H1 (cell line): ENCODE data around the gene PLAC9. TPM values are rescaled to one million over a fixed set of nuclear protein-coding genes. Genes with fewer than 3 reads are reported as not detected.

Experiments used
- CTCF ChIA-PET: fragments of 300-600 bp; sonication (Branson Sonifier 250); formaldehyde crosslinking; loops from one replicate; lab custom pipeline; 2021; ENCODE audit not compliant: partially characterized antibody; lab: Charles Lee
- POLR2A ChIA-PET: fragments of 300-600 bp; sonication (Branson Sonifier 250); formaldehyde crosslinking; loops from one replicate; lab custom pipeline; 2021; ENCODE audit warnings: inconsistent platforms; ENCODE audit not compliant: partially characterized antibody; lab: Charles Lee
- DNase-seq, 2 experiments: peaks; one replicate each; pipeline versions ENCODE4 v3.0.0 to v3.0.0-alpha.2; 2010 to 2022; ENCODE audit warnings: low spot score in 2 of 2, low read depth in 1 of 2, mixed read lengths in 1 of 2
- FAIRE-seq: peaks from 2 replicates; lab custom pipeline; 2011; peaks lifted over from hg19 to GRCh38; lab: Jason Lieb, UNC
- H2AFZ ChIP-seq: 2 replicates; pipeline ENCODE4 v1.8.1; 2012; ENCODE audit warnings: low read length, inconsistent platforms
- H2AK5ac ChIP-seq: 2 replicates; pipeline ENCODE4 v1.6.1; 2013; ENCODE audit warnings: low read depth, low read length
- H2BK120ac ChIP-seq: replicated peaks from 2 replicates; pipeline ENCODE3; 2013; ENCODE audit warnings: low read depth, low read length, inconsistent platforms
- H2BK12ac ChIP-seq: 2 replicates; pipeline ENCODE4 v1.6.1; 2013; ENCODE audit warnings: low read depth, low read length
- H2BK15ac ChIP-seq: 2 replicates; pipeline ENCODE4 v1.6.1; 2013; ENCODE audit warnings: low read length
- H2BK20ac ChIP-seq: 2 replicates; pipeline ENCODE4 v1.6.1; 2013; ENCODE audit warnings: low read length
- H2BK5ac ChIP-seq: 2 replicates; pipeline ENCODE4 v1.6.1; 2013; ENCODE audit warnings: low read depth, low read length
- H3K14ac ChIP-seq: 2 replicates; pipeline ENCODE4 v1.6.1; 2013; ENCODE audit warnings: inconsistent platforms; ENCODE audit not compliant: insufficient read length
- H3K18ac ChIP-seq: 2 replicates; pipeline ENCODE4 v1.6.1; 2013; ENCODE audit warnings: low read length; ENCODE audit errors: extremely low read depth
- H3K23ac ChIP-seq: 2 replicates; pipeline ENCODE4 v1.6.1; 2013; ENCODE audit warnings: inconsistent platforms; ENCODE audit not compliant: insufficient read length
- H3K23me2 ChIP-seq: 2 replicates; pipeline ENCODE4 v1.6.1; 2013; ENCODE audit warnings: low read depth, low read length
- H3K27ac ChIP-seq: 2 replicates; pipeline ENCODE4 v1.6.1; 2011; ENCODE audit warnings: low read depth, low read length, inconsistent platforms
- H3K27me3 ChIP-seq, 4 experiments: replicated peaks in 1 of 4; 1 replicate in 1 of 4; 2 replicates in 3 of 4; pipeline versions ENCODE4 v1.6.1 to v1.8.1; 2011 to 2013; ENCODE audit warnings: low read length in 3 of 4, mild to moderate bottlenecking in 3 of 4, inconsistent platforms in 2 of 4, mixed read lengths in 2 of 4, moderate library complexity in 1 of 4; ENCODE audit not compliant: control insufficient read depth in 3 of 4, insufficient read depth in 3 of 4; ENCODE audit errors: extremely low read depth in 1 of 4
- H3K36me3 ChIP-seq, 4 experiments: 2 replicates each; pipeline versions ENCODE4 v1.6.1 to v1.8.1; 2011 to 2013; ENCODE audit warnings: mild to moderate bottlenecking in 4 of 4, low read length in 3 of 4, moderate library complexity in 2 of 4, control low read depth in 1 of 4, inconsistent platforms in 1 of 4; ENCODE audit not compliant: insufficient read depth in 4 of 4, control insufficient read depth in 2 of 4
- H3K4ac ChIP-seq: replicated peaks from 2 replicates; pipeline ENCODE3; 2013; ENCODE audit warnings: low read length, low read depth, mixed read lengths, inconsistent platforms; ENCODE audit not compliant: insufficient read length
- H3K4me1 ChIP-seq, 4 experiments: replicated peaks in 1 of 4; 1 replicate in 1 of 4; 2 replicates in 3 of 4; pipeline versions ENCODE4 v1.6.1 to v1.8.1; 2011 to 2013; ENCODE audit warnings: low read length in 3 of 4, inconsistent platforms in 2 of 4, mixed read lengths in 1 of 4; ENCODE audit not compliant: insufficient read depth in 4 of 4, control insufficient read depth in 3 of 4
- H3K4me2 ChIP-seq, 2 experiments: 2 replicates each; pipeline versions ENCODE4 v1.6.1 to v1.8.1; 2011 to 2013; ENCODE audit warnings: low read depth in 2 of 2, low read length in 2 of 2, control low read depth in 1 of 2, inconsistent platforms in 1 of 2, mild to moderate bottlenecking in 1 of 2; ENCODE audit not compliant: insufficient read depth in 1 of 2
- H3K4me3 ChIP-seq, 4 experiments: fragments of 200-600, 300-600 bp in 1 of 4; sonication (generic), shearing (Covaris generic), sonication (Bioruptor Twin) in 1 of 4; 2 replicates each; pipeline versions ENCODE4 v1.5.1 to v1.8.1; 2011 to 2016; ENCODE audit warnings: low read length in 4 of 4, low read depth in 3 of 4, control low read depth in 2 of 4, inconsistent platforms in 2 of 4, mild to moderate bottlenecking in 2 of 4, mixed read lengths in 1 of 4, moderate library complexity in 1 of 4; ENCODE audit not compliant: insufficient read depth in 2 of 4; ENCODE audit errors: extremely low read depth in 1 of 4
- H3K56ac ChIP-seq: replicated peaks from 2 replicates; pipeline ENCODE3; 2013; ENCODE audit warnings: low read depth, mild to moderate bottlenecking, mixed read lengths, low read length, inconsistent platforms; ENCODE audit not compliant: insufficient read length
- H3K79me1 ChIP-seq: 2 replicates; pipeline ENCODE4 v1.6.1; 2013; ENCODE audit warnings: low read depth, low read length, control low read depth
- H3K79me2 ChIP-seq, 2 experiments: 2 replicates each; pipeline versions ENCODE4 v1.6.1 to v1.8.1; 2012 to 2013; ENCODE audit warnings: low read length in 2 of 2, mild to moderate bottlenecking in 2 of 2, inconsistent platforms in 1 of 2; ENCODE audit not compliant: insufficient read depth in 2 of 2, control insufficient read depth in 1 of 2
- H3K9ac ChIP-seq, 4 experiments: replicated peaks in 1 of 4; 1 replicate in 1 of 4; 2 replicates in 3 of 4; pipeline versions ENCODE4 v1.6.1 to v1.8.1; 2011 to 2013; ENCODE audit warnings: low read depth in 3 of 4, low read length in 3 of 4, control low read depth in 2 of 4, mild to moderate bottlenecking in 2 of 4, moderate library complexity in 2 of 4, inconsistent platforms in 1 of 4; ENCODE audit errors: extremely low read depth in 1 of 4
- H3K9me3 ChIP-seq, 2 experiments: 2 replicates each; pipeline versions ENCODE4 v1.6.1 to v1.8.1; 2012 to 2013; ENCODE audit warnings: mild to moderate bottlenecking in 2 of 2, moderate library complexity in 2 of 2, control low read depth in 1 of 2, inconsistent platforms in 1 of 2, low read depth in 1 of 2, low read length in 1 of 2, mixed read lengths in 1 of 2; ENCODE audit not compliant: insufficient read depth in 2 of 2
- H4K20me1 ChIP-seq, 2 experiments: replicated peaks in 1 of 2; 2 replicates each; pipeline versions ENCODE3 to v1.8.1; 2011 to 2013; ENCODE audit warnings: inconsistent platforms in 2 of 2, low read length in 2 of 2, mild to moderate bottlenecking in 1 of 2; ENCODE audit not compliant: insufficient read depth in 2 of 2, control insufficient read depth in 1 of 2
- H4K5ac ChIP-seq: 2 replicates; pipeline ENCODE4 v1.6.1; 2013; ENCODE audit warnings: low read length, low read depth, mixed read lengths, inconsistent platforms; ENCODE audit not compliant: insufficient read length
- H4K8ac ChIP-seq: 2 replicates; pipeline ENCODE4 v1.8.0; 2013; ENCODE audit warnings: mild to moderate bottlenecking, moderate library complexity, low read length, inconsistent platforms; ENCODE audit not compliant: insufficient read depth; ENCODE audit errors: extremely low read depth
- H4K91ac ChIP-seq: replicated peaks from 2 replicates; pipeline ENCODE3; 2013; ENCODE audit warnings: low read length, mixed read lengths, inconsistent platforms; ENCODE audit not compliant: insufficient read length
- BACH1 ChIP-seq: IDR thresholded peaks from 2 replicates; pipeline ENCODE4 v1.6.1; 2012; ENCODE audit warnings: low read length, improper control_type of control experiment
- CTCF ChIP-seq, 3 experiments: IDR thresholded peaks; 1 replicate in 2 of 3; 2 replicates in 1 of 3; pipeline versions ENCODE4 v1.5.1 to v1.6.1; 2011; ENCODE audit warnings: low read length in 3 of 3, mild to moderate bottlenecking in 3 of 3, inconsistent platforms in 2 of 3, low read depth in 1 of 3, moderate library complexity in 1 of 3; ENCODE audit not compliant: insufficient read depth in 1 of 3; ENCODE audit errors: control extremely low read depth in 1 of 3
- RAD21 ChIP-seq, 2 experiments: IDR thresholded peaks in 1 of 2; conservative IDR thresholded peaks in 1 of 2; 2 replicates each; pipeline ENCODE4 v1.6.1; 2011; ENCODE audit warnings: low read depth in 2 of 2, low read length in 2 of 2, improper control_type of control experiment in 1 of 2, inconsistent platforms in 1 of 2, mild to moderate bottlenecking in 1 of 2, moderate library complexity in 1 of 2
- WGBS, 2 experiments: shearing (Covaris generic) in 1 of 2; methylation state at CpG; one replicate each; pipeline versions ENCODE4 v1.1.6 to v1.1.7; 2013 to 2015; ENCODE audit warnings: low lambda C conversion rate in 2 of 2, mixed read lengths in 2 of 2, inconsistent platforms in 1 of 2, low coverage in 1 of 2, missing lambda C conversion rate in 1 of 2; ENCODE audit not compliant: insufficient replicate concordance in 2 of 2, insufficient coverage in 1 of 2, insufficient read length in 1 of 2; ENCODE audit errors: extremely low coverage in 1 of 2, missing lambda C conversion rate in 1 of 2; 5-methylcytosine and 5-hydroxymethylcytosine counted together
- polyA plus RNA-seq, 7 experiments: library from polyadenylated mRNA; depleted of rRNA in 3 of 7; stranded (reverse) in 5 of 7; unstranded in 2 of 7; fragments of >200 nt in 5 of 7; fragments of 200-250 nt in 2 of 7; gene quantifications; 1 replicate in 5 of 7; 2 replicates in 1 of 7; 4 replicates in 1 of 7; pipeline versions ENCODE4 v1.2.1 to v1.2.3, GENCODE V29; 2011 to 2013; ENCODE audit warnings: missing spikeins in 2 of 7, mixed read lengths in 2 of 7
- total RNA-seq: library from RNA; stranded (reverse); fragmentation: NEBNext Ultra II Directional; extraction: Animal tissue kit (Norgen Biotek cat#: 25700); gene quantifications from 2 replicates; pipeline ENCODE4 v1.2.1, GENCODE V29; 2021

PLAC9 gene
- total and polyA plus RNA-seq, 2 of the 8 experiments (the other 6 are each of a cell fraction or from before 2014, with no cell fraction given), result 8.4 to 16.7 TPM

- Histone ChIP-seq H3K79me2 (no peaks in the 10 kb centered on the region), H4K20me1 (no peaks in the 10 kb centered on the region), H4K91ac (no peak overlapping the region), H2BK5ac (no peak overlapping the region), H2AK5ac (no peak overlapping the region), H3K18ac (0 out of 2 replicates have a peak overlapping the region, but pooled peaks have one; percentile 32), H3K56ac (no peak overlapping the region), H2BK120ac (no peak overlapping the region), H3K27ac (no peak overlapping the region), H2AFZ (no peak overlapping the region), H3K4me2 (peak overlapping the region in 1 of 2 experiments; percentile 4; a peak in 1 of 4 replicates), H3K4me3 (peak overlapping the region in 1 of 4 experiments; percentile 19; a peak in 1 of 8 replicates), H3K79me1 (no peaks in the 10 kb centered on the region; the same call in 1 of the 2 replicates), H3K36me3 (peaks cover 4 to 14% (median 9%) of the 10 kb centered on the region in 4 experiments; a peak in 6 of 8 replicates), H3K9ac (no peak overlapping the region), H3K27me3 (no peaks in the 10 kb centered on the region), H3K14ac (no peak overlapping the region), H3K9me3 (no peaks in the 10 kb centered on the region), H2BK20ac (no peak overlapping the region), H3K23me2 (no peaks in the 10 kb centered on the region), H2BK15ac (no peak overlapping the region), H2BK12ac (no peak overlapping the region), H4K8ac (no peak overlapping the region), H3K4ac (no peak overlapping the region), H3K23ac (no peak overlapping the region), H4K5ac (no peak overlapping the region), H3K4me1 (peaks cover 2 to 8% (median 6%) of the 10 kb centered on the region in 4 experiments; a peak in 5 of 7 replicates)
- 79% methylated on average over 21 of the region's 21 CpGs; no CpG with 5 or more reads in 1 of the 2 experiments for WGBS, 2 experiments
- CTCF ChIA-PET, result interaction anchor here (0.7 to 7.6 kb wide), 22 partner anchors 8 to 133 kb away, joined by 3 to 66 read pairs (median 6); no protein-coding TSS in a partner anchor
- TF ChIP-seq RAD21 (IDR thresholded peaks at IDR 0.05 in 1 of 2, conservative IDR thresholded peaks at IDR 0.05 in 1 of 2; ENCODE audit: low read depth in 2 of 2, low read length in 2 of 2) (peak in 1 of 2 experiments; percentile 56), CTCF (IDR thresholded peaks at IDR 0.05; ENCODE audit: control extremely low read depth in 1 of 3, insufficient read depth in 1 of 3, low read depth in 1 of 3, low read length in 3 of 3) (peak; percentile 16 to 50 (median 47); a peak in 3 of 4 replicates), BACH1 (no peak)
- POLR2A ChIA-PET, result interaction anchor here (0.7 to 1.9 kb wide), 3 partner anchors 10 to 12 kb away, joined by 3 to 5 read pairs (median 5); no protein-coding TSS in a partner anchor
- DNase-seq, result peak in 1 of 2 experiments; percentile 59
- no peak for FAIRE-seq
Measured at GRCh38 chr10:80161321-80162083, 29.0 kb downstream of the PLAC9 start.
